H4 (cell line): ENCODE measurements around the gene TK2. TPM values are rescaled to one million over a fixed set of nuclear protein-coding genes. Genes with fewer than 3 reads are reported as not detected.
"Not testable (repeated sequence)": the region's sequence is repeated elsewhere in the genome, so short reads cannot be mapped to it uniquely, and the experiment has no call there.

ENCODE experiments used
- DNase-seq: peaks from one replicate; pipeline ENCODE4 v3.0.0-alpha.2; 2015; ENCODE audit warnings: low spot score
- total RNA-seq: library from RNA; depleted of rRNA; stranded (reverse); fragments of >200 nt; shearing (Covaris generic); gene quantifications from 2 replicates; pipeline ENCODE4 v1.2.3, GENCODE V29; 2014

The TK2 gene
- total RNA-seq, 1 experiment from 2014 or later: 12.0 TPM

DNA sequence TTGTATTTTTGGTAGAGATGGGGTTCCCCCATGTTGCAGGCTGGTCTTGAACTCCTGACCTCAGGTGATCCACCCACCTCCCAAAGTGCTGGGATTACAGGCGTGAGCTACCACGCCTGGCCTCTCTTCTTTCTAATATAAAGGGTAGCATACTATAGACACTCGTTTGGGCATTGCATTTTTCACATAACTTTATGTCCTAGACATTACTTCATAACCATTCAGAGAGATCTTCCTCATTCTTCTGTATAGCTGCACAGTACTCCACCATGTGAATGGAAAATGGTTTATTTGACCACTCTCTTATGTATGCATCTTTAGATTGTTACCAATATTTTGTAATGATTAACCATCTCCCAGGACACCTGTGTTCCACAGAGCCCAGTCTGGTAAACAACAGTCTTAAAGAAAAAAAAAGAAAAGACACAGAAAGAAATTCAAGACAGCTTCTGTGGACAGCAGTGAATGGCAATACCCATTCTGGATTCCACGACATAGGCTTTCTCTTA lies 42.1 kb downstream of the TK2 start:
- no peak for DNase-seq

DNA sequence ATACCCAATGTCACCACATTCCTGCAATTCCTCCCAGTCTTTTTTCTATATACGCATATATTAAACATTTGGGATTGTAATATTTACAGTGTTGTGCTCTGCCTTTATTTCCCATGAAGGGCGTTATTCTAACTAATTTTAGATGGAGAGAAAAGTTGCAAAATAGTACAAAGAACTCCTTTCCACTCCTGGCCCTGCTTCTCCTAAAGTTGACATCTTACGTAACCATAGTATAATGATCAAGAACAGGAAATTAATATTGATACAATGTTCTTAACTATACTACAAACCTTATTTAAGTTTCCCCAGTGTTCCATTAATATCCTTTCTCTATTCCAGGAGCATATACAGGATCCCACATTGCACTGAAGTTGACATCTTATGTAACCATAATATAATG lies 46.3 kb downstream of the TK2 start:
- DNase-seq: no peak

DNA sequence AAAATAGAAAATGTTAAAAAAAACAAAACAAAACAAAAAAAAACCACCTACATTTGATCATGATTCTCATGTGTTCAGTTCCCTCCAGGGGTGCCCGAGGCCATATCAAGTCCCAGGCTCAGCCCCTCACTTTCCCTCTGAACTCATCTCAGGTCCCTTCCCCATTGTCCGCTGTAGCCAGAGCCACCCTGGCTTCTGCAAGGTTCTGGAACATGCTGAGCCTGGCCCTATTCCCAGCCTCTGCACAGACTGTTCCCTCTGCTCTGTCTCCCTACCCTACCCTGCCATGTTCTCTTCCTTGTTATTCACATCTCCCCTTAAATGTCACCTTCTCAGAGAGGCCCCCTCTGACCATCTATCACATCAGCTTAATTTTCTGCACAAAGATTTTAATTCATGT lies 46.9 kb downstream of the TK2 start:
- DNase-seq: no peak

DNA sequence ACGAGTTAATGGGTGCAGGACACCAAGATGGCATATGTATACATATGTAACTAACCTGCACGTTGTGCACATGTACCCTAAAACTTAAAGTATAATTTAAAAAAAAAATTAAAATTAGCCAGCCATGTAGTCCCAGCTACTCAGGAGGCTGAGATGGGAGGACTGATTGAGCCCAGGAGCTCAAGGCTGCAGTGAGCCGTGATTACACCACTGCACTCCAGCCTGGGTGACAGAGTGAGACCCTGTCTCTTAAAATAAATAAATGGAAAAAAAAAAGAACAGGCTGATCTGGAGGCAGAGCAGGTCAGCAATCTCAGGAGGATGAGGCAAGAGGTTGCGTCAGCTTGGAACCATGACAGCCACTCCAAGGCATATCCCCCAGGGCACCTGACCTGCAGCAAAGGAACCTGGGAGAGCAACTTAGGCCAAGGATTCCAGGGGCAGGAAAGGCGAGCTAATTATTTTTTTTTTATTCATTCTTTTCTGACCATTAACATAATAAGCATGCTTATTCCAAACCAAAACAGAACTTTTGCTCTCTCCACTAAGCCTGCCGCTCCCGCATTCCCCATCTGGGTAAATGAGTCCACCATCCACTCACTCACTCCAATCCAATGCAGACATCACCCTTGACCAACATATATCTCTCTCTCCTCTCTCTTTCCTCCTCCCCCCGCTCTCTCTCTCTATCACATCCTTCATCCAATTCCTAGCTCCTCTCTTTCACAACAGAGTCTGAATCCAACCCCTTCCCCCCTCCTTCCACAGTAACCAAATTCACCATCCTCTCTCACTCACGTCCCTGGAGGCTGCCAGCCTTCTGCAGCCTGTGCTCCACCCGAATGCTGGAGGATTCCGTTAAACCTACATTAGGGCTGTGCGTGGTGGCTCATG lies 47.7 kb downstream of the TK2 start:
- peak; percentile 52 for DNase-seq

DNA sequence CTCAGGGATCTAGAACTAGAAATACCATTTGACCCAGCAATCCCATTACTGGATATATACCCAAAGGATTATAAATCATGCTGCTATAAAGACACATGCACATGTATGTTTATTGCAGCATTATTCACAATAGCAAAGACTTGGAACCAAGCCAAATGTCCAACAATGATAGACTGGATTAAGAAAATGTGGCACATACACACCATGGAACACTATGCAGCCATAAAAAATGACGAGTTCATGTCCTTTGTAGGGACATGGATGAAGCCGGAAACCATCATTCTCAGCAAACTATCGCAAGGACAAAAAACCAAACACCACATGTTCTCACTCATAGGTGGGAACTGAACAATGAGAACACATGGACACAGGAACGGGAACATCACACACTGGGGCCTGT lies 48.4 kb downstream of the TK2 start:
- not testable (repeated sequence) for DNase-seq

DNA sequence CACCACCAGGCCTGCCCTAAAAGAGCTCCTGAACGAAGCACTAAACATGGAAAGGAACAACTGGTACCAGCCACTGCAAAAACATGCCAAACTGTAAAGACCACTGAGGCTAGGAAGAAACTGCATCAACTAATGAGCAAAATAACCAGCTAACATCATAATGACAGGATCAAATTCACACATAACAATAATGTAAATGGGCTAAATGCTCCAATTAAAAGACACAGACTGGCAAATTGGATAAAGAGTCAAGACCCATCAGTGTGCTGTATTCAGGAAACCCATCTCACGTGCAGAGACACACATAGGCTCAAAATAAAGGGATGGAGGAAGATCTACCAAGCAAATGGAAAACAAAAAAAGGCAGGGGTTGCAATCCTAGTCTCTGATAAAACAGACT lies 52.0 kb downstream of the TK2 start:
- not testable (repeated sequence) for DNase-seq

DNA sequence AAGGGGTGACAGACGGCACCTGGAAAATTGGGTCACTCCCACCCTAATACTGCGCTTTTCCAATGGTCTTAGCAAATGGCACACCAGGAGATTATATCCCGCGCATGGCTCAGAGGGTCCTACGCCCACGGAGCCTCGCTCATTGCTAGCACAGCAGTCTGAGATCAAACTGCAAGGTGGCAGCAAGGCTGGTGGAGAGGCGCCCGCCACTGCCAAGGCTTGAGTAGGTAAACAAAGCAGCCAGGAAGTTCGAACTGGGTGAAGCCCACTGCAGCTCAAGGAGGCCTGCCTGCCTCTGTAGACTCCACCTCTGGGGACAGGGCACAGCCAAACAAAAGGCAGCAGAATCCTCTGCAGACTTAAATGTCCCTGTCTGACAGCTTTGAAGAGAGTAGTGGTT lies 53.7 kb downstream of the TK2 start:
- not testable (repeated sequence) for DNase-seq

DNA sequence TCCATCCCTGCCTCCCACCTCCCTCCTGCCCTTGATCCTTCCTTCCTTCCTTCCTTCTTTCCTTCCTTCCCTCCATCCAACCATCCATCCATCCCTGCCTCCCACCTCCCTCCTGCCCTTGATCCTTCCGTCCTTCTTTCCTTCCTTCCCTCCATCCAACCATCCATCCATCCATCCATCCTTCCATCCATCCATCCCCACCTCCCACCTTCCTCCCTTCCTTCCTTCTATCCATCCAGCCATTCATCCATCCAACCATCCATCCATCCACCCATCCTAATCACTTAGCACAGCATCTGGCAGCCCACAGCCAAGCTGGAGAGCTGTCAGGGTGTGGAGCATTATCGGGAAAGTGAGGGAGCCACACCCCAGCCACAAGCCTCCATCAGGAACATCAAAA lies 54.5 kb downstream of the TK2 start:
- DNase-seq: no peak

DNA sequence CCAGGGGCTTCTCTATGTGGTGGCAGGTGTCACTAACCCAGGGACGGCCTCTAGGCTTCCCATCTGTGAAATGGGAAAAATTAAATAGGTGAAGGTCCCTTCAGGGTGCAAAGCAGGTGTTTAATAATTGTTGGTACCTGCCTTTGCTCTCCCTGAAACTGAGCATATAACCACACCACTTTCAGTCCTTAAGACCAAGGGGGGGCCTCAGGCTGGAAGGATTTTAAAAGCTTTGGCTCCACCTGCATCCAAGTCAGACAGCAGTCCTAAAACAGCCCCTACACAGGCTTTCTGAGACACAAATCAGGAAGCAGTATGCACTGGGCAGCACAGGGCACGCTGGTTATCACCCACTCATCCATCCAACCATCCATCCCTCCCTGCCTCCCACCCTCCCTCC lies 55.0 kb downstream of the TK2 start:
- no peak for DNase-seq

DNA sequence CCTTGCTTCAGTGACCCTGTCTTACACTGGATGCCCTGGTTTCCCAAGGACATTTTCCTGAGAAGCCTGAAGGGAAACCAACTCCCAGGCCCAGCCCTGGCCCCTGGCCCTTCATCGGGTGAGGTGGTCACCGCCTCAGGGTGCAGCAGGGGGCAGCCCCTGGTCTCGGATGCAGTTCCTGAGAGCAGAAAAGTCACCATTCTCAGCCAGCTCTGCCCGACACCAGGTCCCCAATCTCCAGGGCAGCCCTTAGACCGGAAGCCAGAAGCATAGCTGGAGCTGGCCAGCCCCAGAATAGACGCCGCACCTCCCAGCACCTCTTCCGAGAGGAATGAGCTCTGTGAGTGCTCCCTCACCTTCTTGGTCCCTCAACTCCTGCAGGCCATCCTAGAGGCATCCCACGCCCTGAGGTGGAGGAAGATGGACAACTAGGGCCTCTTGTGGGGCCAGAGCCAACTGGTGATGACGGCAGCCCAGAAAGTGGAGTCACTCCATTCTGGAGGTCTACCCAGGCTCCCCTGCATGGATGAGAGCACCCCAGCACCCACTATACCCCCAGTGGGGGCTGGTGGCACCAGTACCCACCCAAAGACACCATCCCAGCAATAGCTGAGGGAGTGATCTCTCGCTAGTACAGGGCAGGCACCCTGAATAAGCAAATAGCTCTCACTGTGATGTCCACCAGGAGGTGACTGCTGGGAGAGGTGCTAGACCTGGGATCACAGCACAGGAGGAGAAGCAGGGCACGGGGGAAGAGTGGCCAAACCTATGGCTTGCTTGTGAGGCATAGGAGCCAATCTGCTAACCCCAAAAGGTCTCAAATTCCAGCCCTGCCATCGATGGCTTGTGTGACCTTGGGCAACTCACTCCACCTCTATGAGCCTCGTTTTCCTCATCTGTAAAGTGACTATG lies 56.2 kb downstream of the TK2 start:
- DNase-seq: no peak

DNA sequence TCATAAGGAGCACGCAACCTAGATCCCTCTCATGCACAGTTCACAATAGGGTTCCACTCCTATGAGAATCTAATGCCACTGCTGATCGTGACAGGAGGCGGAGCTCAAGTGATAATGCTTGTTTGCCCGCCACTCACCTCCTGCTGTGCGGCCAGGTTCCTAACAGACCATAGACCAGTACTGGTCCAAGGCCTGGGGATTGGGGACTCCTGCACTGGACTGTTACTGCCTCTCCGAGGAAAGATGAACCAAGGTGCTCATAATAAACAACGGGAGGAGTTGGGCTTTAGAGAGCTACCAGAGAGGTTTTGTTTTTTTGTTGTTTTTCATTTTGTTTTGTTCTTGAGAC lies 58.2 kb downstream of the TK2 start:
- no peak for DNase-seq

DNA sequence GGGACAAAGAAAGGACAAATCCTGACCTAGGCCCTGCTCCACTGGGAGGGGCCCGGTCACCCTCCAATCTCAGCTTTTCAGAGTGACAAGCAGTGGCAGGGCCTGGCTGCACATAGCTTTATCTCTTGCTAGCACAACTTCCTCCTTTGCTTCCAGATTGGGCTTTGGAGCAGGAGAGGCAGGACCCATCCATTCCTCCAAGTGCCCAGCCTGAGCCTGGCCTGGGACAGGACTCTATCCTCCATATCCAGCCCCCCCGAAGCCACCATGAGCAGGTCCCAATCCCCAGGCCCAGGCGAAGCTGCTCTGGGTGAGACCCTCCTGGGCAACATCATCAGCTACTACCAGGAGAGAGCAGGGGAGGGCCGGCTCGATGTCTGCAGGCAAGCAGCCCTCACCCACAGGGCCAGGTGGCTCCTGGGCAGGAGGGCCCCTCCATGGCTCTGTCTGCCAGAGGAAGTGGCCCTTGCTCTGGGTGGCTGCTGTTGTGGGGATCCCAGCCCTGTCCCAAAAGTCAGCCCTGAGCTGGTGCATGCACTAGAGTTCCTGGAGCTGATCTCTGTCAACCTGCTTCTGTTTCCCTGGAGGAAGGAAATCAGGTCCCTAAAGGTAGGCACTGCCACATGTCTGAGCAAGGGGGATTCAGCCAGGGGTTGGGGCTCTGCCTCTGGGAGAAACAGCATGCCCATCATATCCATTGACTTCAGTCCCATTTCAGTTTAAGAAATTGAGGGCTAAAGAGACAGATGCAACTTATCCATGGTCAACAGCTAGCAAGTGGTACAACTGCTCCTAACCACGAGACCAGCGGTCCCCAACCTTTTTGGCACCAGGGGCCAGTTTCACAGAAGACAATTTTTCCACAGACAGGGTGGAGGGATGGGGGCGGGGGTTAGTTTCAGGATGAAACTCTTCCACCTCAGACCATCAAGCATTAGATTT lies 58.9 kb downstream of the TK2 start:
- DNase-seq: no peak

DNA sequence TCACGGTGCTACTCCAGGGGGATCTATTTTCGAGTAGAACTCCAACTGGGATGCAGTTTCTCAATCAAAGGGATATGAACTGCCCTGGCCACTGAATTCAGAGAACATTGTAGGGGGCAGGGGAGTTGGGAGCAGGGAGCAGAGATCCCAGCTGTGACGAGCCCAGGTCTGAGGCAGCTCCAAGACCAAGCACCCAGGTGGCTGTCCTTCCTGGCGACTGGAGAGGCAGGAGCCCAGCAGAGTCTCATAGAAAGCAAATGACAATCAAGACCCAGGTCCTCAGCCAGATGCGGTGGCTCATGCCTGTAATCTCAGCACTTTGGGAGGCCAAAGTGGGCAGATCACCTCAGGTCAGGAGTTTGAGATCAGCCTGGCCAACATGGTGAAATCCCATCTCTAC lies 60.1 kb downstream of the TK2 start:
- no peak for DNase-seq

DNA sequence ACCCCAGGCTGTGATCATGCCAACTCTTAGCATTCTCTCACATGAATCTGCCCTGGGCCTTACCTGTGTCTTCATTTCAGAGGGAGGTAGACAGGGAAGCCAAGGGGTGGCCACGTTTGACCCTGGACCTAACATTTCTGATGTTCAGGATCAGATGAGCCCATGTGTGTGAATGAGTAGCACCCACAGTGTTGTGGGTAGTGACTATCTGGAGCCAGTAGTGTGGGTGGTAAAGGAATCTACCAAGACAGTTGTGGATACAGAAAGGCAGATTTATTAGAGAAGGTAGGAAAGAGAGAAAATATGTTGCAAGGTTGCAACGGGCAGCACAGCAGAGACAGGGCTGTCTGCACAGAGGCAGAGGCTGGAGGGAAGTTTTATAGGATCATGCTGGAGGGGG lies 60.5 kb downstream of the TK2 start:
- DNase-seq: no peak

DNA sequence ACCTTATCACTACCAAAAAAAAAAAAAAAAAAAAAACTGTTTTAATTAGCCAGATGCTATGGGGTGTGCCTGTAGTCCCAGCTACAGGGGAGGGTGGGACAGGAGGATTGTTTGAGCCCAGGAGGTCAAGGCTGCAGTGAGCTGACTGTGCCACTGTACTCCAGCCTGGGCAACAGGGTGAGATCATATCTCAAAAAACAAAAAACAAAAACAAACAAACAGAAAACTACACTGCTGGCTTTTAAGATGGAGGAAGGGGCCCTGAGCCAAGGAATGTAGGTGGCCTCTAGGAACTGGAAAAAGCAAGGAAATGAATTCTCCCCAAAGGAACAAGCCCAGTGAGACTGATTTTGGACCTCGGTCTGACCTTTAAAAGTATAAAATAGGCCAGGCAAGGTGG lies 61.4 kb downstream of the TK2 start:
- DNase-seq: no peak

DNA sequence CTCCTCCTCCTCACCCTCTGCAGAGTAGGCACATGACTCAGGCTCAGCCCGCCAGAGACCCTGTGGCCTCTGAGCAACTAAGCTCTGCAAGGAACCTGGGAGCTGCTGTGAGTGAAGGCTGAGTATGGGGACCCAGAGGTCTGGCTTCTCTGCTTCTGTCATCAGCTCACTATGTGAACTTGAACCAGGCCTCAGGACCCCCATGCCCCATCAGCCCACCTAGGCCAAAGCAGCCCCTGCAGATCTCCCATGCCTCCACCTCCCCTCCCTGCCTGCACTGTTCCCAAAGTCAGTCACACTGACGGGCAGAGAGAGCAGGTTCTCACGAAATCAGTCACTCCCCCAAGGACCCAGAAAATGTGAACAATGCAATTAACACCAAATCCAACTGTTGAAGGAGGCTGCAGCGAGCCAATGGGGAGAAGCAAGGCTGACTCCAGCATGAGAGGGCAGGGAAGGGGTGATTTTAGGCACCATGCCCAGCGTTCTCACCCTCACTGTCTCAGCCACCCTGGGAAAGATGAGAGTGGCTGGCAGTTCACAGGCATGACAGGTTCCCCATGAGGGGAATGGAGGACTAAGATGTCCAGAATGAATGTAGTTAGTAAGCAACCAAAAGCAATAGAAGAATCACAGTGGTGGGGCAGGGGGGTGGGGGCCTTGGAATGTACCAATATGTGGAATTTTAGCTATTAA lies 62.2 kb downstream of the TK2 start:
- no peak for DNase-seq

DNA sequence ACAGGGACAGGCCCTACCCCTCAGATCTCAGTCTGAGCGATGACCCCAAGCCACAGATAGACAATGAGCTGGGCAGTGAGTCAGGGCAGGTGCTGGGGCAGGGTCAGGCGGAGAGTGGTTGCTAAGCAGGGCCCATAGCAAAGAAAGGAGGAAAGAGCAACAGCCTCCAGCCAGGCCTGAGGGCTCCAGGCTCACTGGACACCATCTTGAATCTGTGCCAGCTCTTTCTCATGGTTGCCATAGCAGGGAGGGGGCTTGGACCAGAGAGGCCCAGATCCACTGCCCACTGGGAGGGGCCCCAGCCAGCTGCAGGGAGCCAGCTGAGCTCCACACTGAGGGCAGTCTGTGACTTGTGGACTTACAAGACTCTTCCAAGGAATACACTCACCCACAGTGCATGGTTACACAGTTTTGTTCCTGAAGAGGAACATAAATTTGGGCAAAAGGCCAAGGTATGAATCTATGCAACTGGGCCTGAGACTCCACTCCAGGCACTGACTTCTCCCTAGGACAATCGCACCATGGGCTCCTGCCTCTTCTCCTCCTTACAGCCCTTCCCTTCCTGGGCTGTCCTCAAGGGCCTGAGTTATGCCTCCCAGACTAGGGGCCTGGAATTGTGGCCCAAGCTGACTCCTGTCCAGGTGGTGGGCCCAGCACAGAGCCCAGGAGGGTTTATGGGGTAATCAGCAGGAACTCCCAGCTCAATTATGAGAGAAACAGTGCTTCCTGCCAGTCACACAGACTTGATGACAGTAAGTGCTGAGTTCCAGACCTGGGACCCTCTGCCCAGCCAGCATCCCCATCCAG lies 62.9 kb downstream of the TK2 start:
- no peak for DNase-seq

DNA sequence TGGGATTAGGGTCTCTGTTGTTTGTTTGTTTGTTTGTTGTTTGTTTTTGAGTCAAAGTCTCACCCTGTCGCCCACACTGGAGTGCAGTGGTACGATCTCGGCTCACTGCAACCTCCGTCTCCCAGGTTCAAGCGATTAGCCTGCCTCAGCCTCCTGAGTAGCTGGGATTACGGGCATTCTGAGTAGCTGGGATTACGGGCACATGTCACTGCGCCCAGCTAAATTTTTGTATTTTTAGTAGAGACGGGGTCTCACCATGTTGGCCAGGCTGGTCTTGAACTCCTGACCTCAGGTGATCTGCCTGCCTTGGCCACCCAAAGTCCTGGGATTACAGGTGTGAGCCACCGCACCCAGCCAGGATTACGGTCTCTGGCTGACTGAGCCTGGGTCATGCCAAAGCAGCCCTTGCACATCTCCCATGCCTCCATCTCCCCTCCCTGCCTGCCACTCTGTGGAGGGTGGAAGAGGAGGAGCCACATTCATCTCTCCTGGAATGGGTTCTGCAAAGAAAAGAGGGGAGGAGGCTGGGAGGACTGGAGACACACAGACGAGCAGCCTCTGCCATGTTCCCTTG lies 63.6 kb downstream of the TK2 start:
- no peak for DNase-seq

DNA sequence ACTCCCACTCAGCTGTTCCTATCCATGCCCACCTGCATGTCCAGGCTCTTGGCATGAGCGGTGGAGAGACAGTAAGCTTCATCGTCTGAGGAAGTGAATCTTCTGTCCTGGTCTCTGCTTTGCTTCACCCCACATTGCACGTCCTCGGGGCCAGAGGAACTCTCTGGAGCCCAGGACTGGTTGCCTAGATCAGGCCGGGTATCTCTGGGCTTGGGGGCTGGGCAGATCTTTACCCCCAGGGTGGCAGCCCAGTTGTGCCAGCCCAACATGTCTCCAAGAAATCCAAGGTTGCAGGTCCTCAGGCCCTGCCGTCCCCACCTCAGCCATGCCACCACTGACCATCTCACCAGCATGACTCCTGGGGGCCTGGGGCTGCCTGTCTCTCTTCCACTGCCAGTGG lies 64.5 kb downstream of the TK2 start:
- DNase-seq: no peak
